Natural killer cell (primary cell): ENCODE measurements around the gene STXBP6. TPM values are rescaled to one million over a fixed set of nuclear protein-coding genes. Genes with fewer than 3 reads are reported as not detected.

Experiments
- ATAC-seq, 3 donors: fragments of 150-1000 bp in 2 of 3; fragments of 200-7000 bp in 1 of 3; cut with Tn5 transposase; 1 replicate in 1 of 3; 2 replicates in 2 of 3; pipeline ENCODE4 v1.10.0; 2021; ENCODE audit warnings: mild to moderate bottlenecking in 2 of 3, moderate library complexity in 2 of 3
- DNase-seq, 2 donors: peaks; one replicate each; pipeline versions ENCODE4 v3.0.0 to v3.0.0-alpha.2; 2013 to 2021; ENCODE audit warnings: mixed read lengths in 1 of 2
- H3K27ac ChIP-seq: one replicate; pipeline ENCODE4 v1.5.1; 2013; ENCODE audit warnings: mild to moderate bottlenecking, low read length
- H3K27me3 ChIP-seq: one replicate; pipeline ENCODE4 v1.6.1; 2013; ENCODE audit warnings: low read length; ENCODE audit not compliant: control insufficient read depth, insufficient read depth
- H3K36me3 ChIP-seq: one replicate; pipeline ENCODE4 v1.6.1; 2013; ENCODE audit warnings: low read length; ENCODE audit not compliant: control insufficient read depth, insufficient read depth
- H3K4me1 ChIP-seq: one replicate; pipeline ENCODE4 v1.6.1; 2013; ENCODE audit warnings: low read length; ENCODE audit not compliant: control insufficient read depth, insufficient read depth
- H3K4me3 ChIP-seq: one replicate; pipeline ENCODE4 v1.5.1; 2013; ENCODE audit warnings: low read length
- H3K9me3 ChIP-seq: one replicate; pipeline ENCODE4 v1.6.1; 2013; ENCODE audit warnings: low read length; ENCODE audit not compliant: control insufficient read depth, insufficient read depth
- H3K27ac Mint-ChIP-seq, 2 donors: one replicate each; pipeline ENCODE4 v1.8.0; 2022; ENCODE audit warnings: mild to moderate bottlenecking in 2 of 2, mixed read lengths in 2 of 2, moderate library complexity in 1 of 2
- H3K27me3 Mint-ChIP-seq, 2 donors: one replicate each; pipeline ENCODE4 v1.8.0; 2022; ENCODE audit warnings: low read depth in 2 of 2, mixed read lengths in 2 of 2
- H3K36me3 Mint-ChIP-seq: one replicate; pipeline ENCODE4 v1.8.0; 2022; ENCODE audit warnings: mixed read lengths
- H3K4me1 Mint-ChIP-seq, 2 donors: one replicate each; pipeline ENCODE4 v1.8.0; 2022; ENCODE audit warnings: mixed read lengths in 2 of 2
- H3K4me3 Mint-ChIP-seq: one replicate; pipeline ENCODE4 v1.8.0; 2022; ENCODE audit warnings: mild to moderate bottlenecking, moderate library complexity, mixed read lengths
- H3K9me3 Mint-ChIP-seq, 2 donors: one replicate each; pipeline ENCODE4 v1.8.0; 2022; ENCODE audit warnings: mixed read lengths in 2 of 2
- CTCF ChIP-seq: fragments of 200-600 bp; IDR thresholded peaks from one replicate; pipeline ENCODE4 v1.8.0; 2022; ENCODE audit warnings: antibody characterized with exemption
- WGBS: methylation state at CpG from one replicate; pipeline ENCODE4 v1.1.7; 2013; ENCODE audit warnings: missing lambda C conversion rate; ENCODE audit not compliant: insufficient coverage; 5-methylcytosine and 5-hydroxymethylcytosine counted together
- intact Hi-C: fragments of 100-400 bp; cut with micrococcal nuclease; formaldehyde crosslinking; loops from one replicate; pipeline ENCODE4 v1.14.2; 2022
- total RNA-seq, 4 donors: library from RNA; stranded (reverse); fragments of 120-200 nt in 1 of 4; gene quantifications; one replicate each; pipeline versions ENCODE4 v1.2.3 to v1.2.4, GENCODE V29; 2013 to 2022

STXBP6 gene
- total RNA-seq, 3 donors from 2014 or later (not counting 1 experiment from before 2014, with no cell fraction given) = 0.20 TPM; not detected in 2

- ATAC-seq = no peak
Measured at GRCh38 chr14:24900269-24901100, 149.5 kb downstream of the STXBP6 start.

GRCh38 chr14:24897793-24898192 lies 152.2 kb downstream of the STXBP6 start:
- no peak overlapping the region for H3K4me3 ChIP-seq
- Mint-ChIP-seq H3K36me3 (no peaks in the 10 kb centered on the region), H3K9me3 (no peaks in the 10 kb centered on the region), H3K4me3 (no peak overlapping the region), H3K4me1 (no peaks in the 10 kb centered on the region), H3K27me3 (peaks cover 12 to 29% of the 10 kb centered on the region in 2 donors), H3K27ac (no peak overlapping the region)
- TF ChIP-seq CTCF = no peak
- DNase-seq (no peak), ATAC-seq (no peak)
- H3K9me3 ChIP-seq = no peaks in the 10 kb centered on the region
- no peaks in the 10 kb centered on the region for H3K36me3 ChIP-seq
- no peaks in the 10 kb centered on the region for H3K27me3 ChIP-seq
- intact Hi-C loops = no loop called here
- 94% methylated on average over 3 of the region's 3 CpGs for WGBS
- H3K4me1 ChIP-seq = no peaks in the 10 kb centered on the region
- H3K27ac ChIP-seq = no peak overlapping the region

More at GRCh38 chr14:24900269-24901100, 149.5 kb downstream of the STXBP6 start:
- H3K27me3 ChIP-seq = peaks cover 2% of the 10 kb centered on the region
- no peaks in the 10 kb centered on the region for H3K9me3 ChIP-seq
- Mint-ChIP-seq H3K27me3 (peaks cover 7 to 25% of the 10 kb centered on the region in 2 donors), H3K9me3 (no peaks in the 10 kb centered on the region), H3K36me3 (no peaks in the 10 kb centered on the region), H3K27ac (no peak overlapping the region), H3K4me3 (no peak overlapping the region), H3K4me1 (no peaks in the 10 kb centered on the region)
- H3K36me3 ChIP-seq = no peaks in the 10 kb centered on the region
- 79% methylated on average over 3 of the region's 6 CpGs for WGBS
- intact Hi-C loops = no loop called here
- TF ChIP-seq CTCF = no peak
- H3K4me3 ChIP-seq = no peak overlapping the region
- H3K27ac ChIP-seq = no peak overlapping the region
- no peaks in the 10 kb centered on the region for H3K4me1 ChIP-seq
- DNase-seq = no peak

- Mint-ChIP-seq H3K4me3 (no peak overlapping the region), H3K27me3 (peaks cover 18 to 36% of the 10 kb centered on the region in 2 donors), H3K9me3 (peaks cover 3 to 4% of the 10 kb centered on the region in 2 donors), H3K4me1 (no peaks in the 10 kb centered on the region), H3K36me3 (peaks cover 11% of the 10 kb centered on the region), H3K27ac (no peak overlapping the region)
- ATAC-seq = no peak
- H3K27ac ChIP-seq = no peak overlapping the region
- H3K4me1 ChIP-seq = no peaks in the 10 kb centered on the region
- 86% methylated on average over 2 of the region's 4 CpGs for WGBS
- TF ChIP-seq CTCF = no peak
- no peak for DNase-seq
- no peaks in the 10 kb centered on the region for H3K36me3 ChIP-seq
- intact Hi-C loops = no loop called here
- H3K4me3 ChIP-seq = no peak overlapping the region
- H3K9me3 ChIP-seq = no peaks in the 10 kb centered on the region
- no peaks in the 10 kb centered on the region for H3K27me3 ChIP-seq
Measured at GRCh38 chr14:24895622-24896021, 154.3 kb downstream of the STXBP6 start.
